GM19372 (cell line): ENCODE results near the gene OVOL1.
A peak's percentile ranks its signal among the peaks of the same experiment; 100 is the strongest.

ENCODE experiments used
- ATAC-seq: cut with Tn5 transposase; IDR thresholded peaks from one replicate; pipeline ENCODE4 v1.9.1; 2021; ENCODE audit warnings: mild to moderate bottlenecking, low read depth, moderate library complexity; ENCODE audit not compliant: unreplicated experiment

OVOL1 gene

GRCh38 chr11:65777241-65777640, 9.6 kb upstream of the OVOL1 start:
- no peak for ATAC-seq

GRCh38 chr11:65777821-65778361, 9.0 kb upstream of the OVOL1 start:
- no peak for ATAC-seq

GRCh38 chr11:65778431-65778900, 8.4 kb upstream of the OVOL1 start:
- no peak for ATAC-seq

- no peak for ATAC-seq
Measured at GRCh38 chr11:65778901-65779668, 7.8 kb upstream of the OVOL1 start.

- ATAC-seq: no peak
Measured at GRCh38 chr11:65779669-65779918, 7.3 kb upstream of the OVOL1 start.

- ATAC-seq: peak; percentile 48
Measured at GRCh38 chr11:65779919-65780769, 6.7 kb upstream of the OVOL1 start.

- ATAC-seq: peak; percentile 67
Measured at GRCh38 chr11:65780770-65781151, 6.1 kb upstream of the OVOL1 start, which contains the start of gene AP5B1. TSS of gene AP5B1 (minus strand) at chr11:65780976. CDS start at chr11:65780591, 385 bp downstream.

GRCh38 chr11:65781152-65781961, 5.5 kb upstream of the OVOL1 start:
- ATAC-seq: peak; percentile 33

- ATAC-seq: no peak
Measured at GRCh38 chr11:65781962-65782815, 4.7 kb upstream of the OVOL1 start.

GRCh38 chr11:65782816-65783228, 4.0 kb upstream of the OVOL1 start:
- ATAC-seq: no peak

- ATAC-seq: no peak
Measured at GRCh38 chr11:65785319-65786007, 1.4 kb upstream of the OVOL1 start.

GRCh38 chr11:65786008-65786785, 666 bp upstream of the OVOL1 start:
- no peak for ATAC-seq

GRCh38 chr11:65787649-65788622, 1.1 kb downstream of the OVOL1 start:
- no peak for ATAC-seq

GRCh38 chr11:65788821-65789220, 2.0 kb downstream of the OVOL1 start:
- no peak for ATAC-seq

- no peak for ATAC-seq
Measured at GRCh38 chr11:65789230-65790103, 2.6 kb downstream of the OVOL1 start.
